HEK293 (cell line): Measurements from ENCODE around the gene KDM4D.

ENCODE experiments used
- CTCF ChIA-PET: fragments of 350-600 bp; formaldehyde crosslinking; extraction: SDS; loops from one replicate; lab custom pipeline; 2021; ENCODE audit warnings: antibody characterized with exemption; lab: Yijun Ruan, JAX
- POLR2A ChIA-PET: fragments of 300-600 bp; formaldehyde crosslinking; extraction: SDS; loops from one replicate; lab custom pipeline; 2020; ENCODE audit warnings: antibody characterized with exemption, inconsistent platforms; lab: Yijun Ruan, JAX
- H3K27ac ChIP-seq: fragments of 200-500 bp; sonication (Bioruptor generic); 2 replicates; pipeline ENCODE4 v1.5.1; 2014; ENCODE audit warnings: low read depth, low read length, control low read depth, inconsistent platforms; ENCODE audit errors: extremely low read depth
- H3K36me3 ChIP-seq, 2 experiments: fragments of 200-500 bp in 1 of 2; sonication (Bioruptor generic) in 1 of 2; 1 replicate in 1 of 2; 2 replicates in 1 of 2; pipeline ENCODE4 v1.5.1; 2014 to 2017; ENCODE audit warnings: inconsistent platforms in 2 of 2, low read length in 2 of 2; ENCODE audit not compliant: control insufficient read depth in 2 of 2, insufficient read depth in 1 of 2
- H3K4me1 ChIP-seq: fragments of 200-500 bp; sonication (Bioruptor generic); 2 replicates; pipeline ENCODE4 v1.5.1; 2014; ENCODE audit warnings: mild to moderate bottlenecking, low read length, inconsistent platforms; ENCODE audit not compliant: control insufficient read depth, insufficient read depth
- H3K4me3 ChIP-seq: 2 replicates; pipeline ENCODE4 v1.5.1; 2011; ENCODE audit warnings: low read depth, mild to moderate bottlenecking, control low read depth, low read length, moderate library complexity
- H3K9me3 ChIP-seq: fragments of 200-500 bp; sonication (Bioruptor generic); 2 replicates; pipeline ENCODE4 v1.5.1; 2014; ENCODE audit warnings: low read depth, low read length, inconsistent platforms; ENCODE audit not compliant: control insufficient read depth, insufficient read depth
- GFI1B ChIP-seq: fragments of 450-650 bp; formaldehyde crosslinking; IDR thresholded peaks from 2 replicates; pipeline ENCODE4 v1.5.1; 2016; ENCODE audit warnings: missing biosample characterization, missing genetic modification characterization
- KLF16 ChIP-seq: fragments of 450-650 bp; formaldehyde crosslinking; IDR thresholded peaks from 2 replicates; pipeline ENCODE4 v1.5.1; 2017; ENCODE audit warnings: missing biosample characterization, missing genetic modification characterization
- KLF7 ChIP-seq: fragments of 450-650 bp; formaldehyde crosslinking; IDR thresholded peaks from 2 replicates; pipeline ENCODE4 v1.5.1; 2016; ENCODE audit warnings: missing biosample characterization, missing genetic modification characterization, borderline replicate concordance
- SCRT2 ChIP-seq: fragments of 450-650 bp; formaldehyde crosslinking; IDR thresholded peaks from 2 replicates; pipeline ENCODE4 v1.5.1; 2016; ENCODE audit warnings: missing biosample characterization, missing genetic modification characterization
- YY1 ChIP-seq: fragments of 450-650 bp; formaldehyde crosslinking; IDR thresholded peaks from 2 replicates; pipeline ENCODE4 v1.5.1; 2018; ENCODE audit warnings: missing biosample characterization, missing genetic modification characterization
- ZBTB11 ChIP-seq: fragments of 450-650 bp; formaldehyde crosslinking; conservative IDR thresholded peaks from 2 replicates; pipeline ENCODE4 v1.5.1; 2016; ENCODE audit warnings: low read depth, missing biosample characterization, missing genetic modification characterization
- ZFP3 ChIP-seq: fragments of 450-650 bp; formaldehyde crosslinking; IDR thresholded peaks from 2 replicates; pipeline ENCODE4 v1.5.1; 2016; ENCODE audit warnings: low read depth, missing biosample characterization, missing genetic modification characterization
- ZIC2 ChIP-seq: fragments of 450-650 bp; formaldehyde crosslinking; IDR thresholded peaks from 2 replicates; pipeline ENCODE4 v1.5.1; 2016; ENCODE audit warnings: missing biosample characterization, missing genetic modification characterization
- ZNF114 ChIP-seq: fragments of 450-650 bp; formaldehyde crosslinking; IDR thresholded peaks from 2 replicates; pipeline ENCODE4 v1.5.0; 2017; ENCODE audit warnings: missing biosample characterization, missing genetic modification characterization
- ZNF18 ChIP-seq: fragments of 450-650 bp; formaldehyde crosslinking; IDR thresholded peaks from 2 replicates; pipeline ENCODE4 v1.5.1; 2016; ENCODE audit warnings: missing biosample characterization, missing genetic modification characterization
- ZNF335 ChIP-seq: fragments of 450-650 bp; formaldehyde crosslinking; conservative IDR thresholded peaks from 2 replicates; pipeline ENCODE4 v1.5.1; 2016; ENCODE audit warnings: missing biosample characterization, missing genetic modification characterization
- ZNF350 ChIP-seq: fragments of 450-650 bp; formaldehyde crosslinking; IDR thresholded peaks from 2 replicates; pipeline ENCODE4 v1.5.0; 2017; ENCODE audit warnings: missing biosample characterization, mild to moderate bottlenecking, missing genetic modification characterization
- ZNF423 ChIP-seq: fragments of 450-650 bp; formaldehyde crosslinking; IDR thresholded peaks from 2 replicates; pipeline ENCODE4 v1.5.1; 2016; ENCODE audit warnings: missing biosample characterization, missing genetic modification characterization
- ZNF433 ChIP-seq: fragments of 450-650 bp; formaldehyde crosslinking; IDR thresholded peaks from 2 replicates; pipeline ENCODE4 v1.5.1; 2016; ENCODE audit warnings: missing biosample characterization, missing genetic modification characterization, low read depth
- ZNF473 ChIP-seq: fragments of 450-650 bp; formaldehyde crosslinking; IDR thresholded peaks from 2 replicates; pipeline ENCODE4 v1.5.1; 2017; ENCODE audit warnings: missing biosample characterization, missing genetic modification characterization
- ZNF529 ChIP-seq: fragments of 450-650 bp; formaldehyde crosslinking; IDR thresholded peaks from 2 replicates; pipeline ENCODE4 v1.5.1; 2017; ENCODE audit warnings: missing genetic modification characterization, missing biosample characterization; ENCODE audit not compliant: insufficient replicate concordance
- ZNF664 ChIP-seq: fragments of 450-650 bp; formaldehyde crosslinking; IDR thresholded peaks from 2 replicates; pipeline ENCODE4 v1.5.1; 2016; ENCODE audit warnings: missing biosample characterization, missing genetic modification characterization
- ZNF670 ChIP-seq: fragments of 450-650 bp; formaldehyde crosslinking; IDR thresholded peaks from 2 replicates; pipeline ENCODE4 v1.5.1; 2016; ENCODE audit warnings: missing biosample characterization, missing genetic modification characterization, low read depth
- ZNF837 ChIP-seq: fragments of 450-650 bp; formaldehyde crosslinking; IDR thresholded peaks from 2 replicates; pipeline ENCODE4 v1.5.1; 2016; ENCODE audit warnings: missing biosample characterization, missing genetic modification characterization
- TF ChIP-seq, protein P1 (sequence below): fragments of 450-650 bp; formaldehyde crosslinking; IDR thresholded peaks from 2 replicates; pipeline ENCODE4 v1.5.1; 2016; ENCODE audit warnings: missing biosample characterization, missing genetic modification characterization, low read depth
- TF ChIP-seq, protein P2 (sequence below): fragments of 450-650 bp; formaldehyde crosslinking; IDR thresholded peaks from 2 replicates; pipeline ENCODE4 v1.5.1; 2016; ENCODE audit warnings: missing biosample characterization, missing genetic modification characterization

Gene KDM4D

DNA sequence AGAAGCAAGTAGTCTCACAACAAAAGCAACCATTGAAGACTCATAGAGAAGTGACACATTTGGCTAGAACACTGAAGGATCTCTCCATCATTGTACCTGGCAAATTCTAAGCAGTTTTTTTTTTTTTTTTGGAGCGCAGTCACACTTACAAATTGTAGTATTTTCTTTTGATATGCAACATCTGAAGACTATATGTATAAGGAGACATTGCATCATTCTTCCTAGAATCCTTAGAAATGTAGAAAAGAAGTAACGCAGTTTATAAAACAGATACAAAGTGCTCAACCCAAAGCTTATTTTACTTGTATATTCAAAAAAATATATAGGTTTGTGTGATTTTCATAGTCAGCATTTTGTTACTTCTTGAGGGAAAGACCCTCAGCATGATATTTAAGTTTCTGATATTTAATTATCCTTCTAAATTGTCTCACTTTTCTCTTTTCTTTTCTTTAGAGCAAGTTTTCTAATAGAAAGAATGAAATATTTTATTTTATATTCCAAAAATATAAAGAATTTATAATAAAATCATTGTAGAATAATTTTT is 20.0 kb downstream of the KDM4D start:
- POLR2A ChIA-PET, result no interaction called here
- CTCF ChIA-PET, result no interaction called here
- no peak overlapping the region for H3K4me3 ChIP-seq
- H3K4me1 ChIP-seq, result no peaks in the 10 kb centered on the region
- peaks cover 0 to 10% of the 10 kb centered on the region in 2 experiments; a peak in 1 of 3 replicates for H3K36me3 ChIP-seq
- TF ChIP-seq KLF16 (tag by site-specific recombination) (no peak), ZBTB11 (tag by site-specific recombination) (no peak), ZNF664 (tag by site-specific recombination) (0 out of 2 replicates have a peak, but pooled peaks have one; percentile 19)
- H3K9me3 ChIP-seq, result no peaks in the 10 kb centered on the region
- no peak overlapping the region for H3K27ac ChIP-seq

- TF ChIP-seq ZNF529 (tag by site-specific recombination), result no peak
- no peak for TF ChIP-seq ZFP3 (tag by site-specific recombination)
- TF ChIP-seq ZNF670 (tag by site-specific recombination), result no peak
- TF ChIP-seq ZNF18, result no peak
- TF ChIP-seq KLF7, result no peak
- ChIA-PET POLR2A (no interaction called here), CTCF (no interaction called here)
- Histone ChIP-seq H3K27ac (no peak overlapping the region), H3K36me3 (peaks cover 0 to 17% of the 10 kb centered on the region in 2 experiments; a peak in 1 of 3 replicates), H3K4me1 (no peaks in the 10 kb centered on the region), H3K9me3 (no peaks in the 10 kb centered on the region), H3K4me3 (no peak overlapping the region)
Measured at GRCh38 chr11:94997437-94997836, 23.9 kb downstream of the KDM4D start.

DNA sequence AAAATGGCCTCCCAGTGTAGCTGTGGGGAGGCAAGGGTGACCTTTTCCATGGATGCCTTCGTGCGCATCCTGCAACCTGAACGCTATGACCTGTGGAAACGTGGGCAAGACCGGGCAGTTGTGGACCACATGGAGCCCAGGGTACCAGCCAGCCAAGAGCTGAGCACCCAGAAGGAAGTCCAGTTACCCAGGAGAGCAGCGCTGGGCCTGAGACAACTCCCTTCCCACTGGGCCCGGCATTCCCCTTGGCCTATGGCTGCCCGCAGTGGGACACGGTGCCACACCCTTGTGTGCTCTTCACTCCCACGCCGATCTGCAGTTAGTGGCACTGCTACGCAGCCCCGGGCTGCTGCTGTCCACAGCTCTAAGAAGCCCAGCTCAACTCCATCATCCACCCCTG is 24.8 kb downstream of the KDM4D start:
- ChIA-PET POLR2A (no interaction called here), CTCF (no interaction called here)
- no peak overlapping the region for H3K27ac ChIP-seq
- no peaks in the 10 kb centered on the region for H3K9me3 ChIP-seq
- no peaks in the 10 kb centered on the region for H3K4me1 ChIP-seq
- peaks cover 0 to 17% of the 10 kb centered on the region in 2 experiments; a peak in 1 of 3 replicates for H3K36me3 ChIP-seq
- no peak overlapping the region for H3K4me3 ChIP-seq
- no peak for TF ChIP-seq ZIC2 (tag by site-specific recombination)
- TF ChIP-seq ZNF473 (tag by site-specific recombination), result no peak
- TF ChIP-seq ZNF114, result no peak
- TF ChIP-seq, protein P1, sequence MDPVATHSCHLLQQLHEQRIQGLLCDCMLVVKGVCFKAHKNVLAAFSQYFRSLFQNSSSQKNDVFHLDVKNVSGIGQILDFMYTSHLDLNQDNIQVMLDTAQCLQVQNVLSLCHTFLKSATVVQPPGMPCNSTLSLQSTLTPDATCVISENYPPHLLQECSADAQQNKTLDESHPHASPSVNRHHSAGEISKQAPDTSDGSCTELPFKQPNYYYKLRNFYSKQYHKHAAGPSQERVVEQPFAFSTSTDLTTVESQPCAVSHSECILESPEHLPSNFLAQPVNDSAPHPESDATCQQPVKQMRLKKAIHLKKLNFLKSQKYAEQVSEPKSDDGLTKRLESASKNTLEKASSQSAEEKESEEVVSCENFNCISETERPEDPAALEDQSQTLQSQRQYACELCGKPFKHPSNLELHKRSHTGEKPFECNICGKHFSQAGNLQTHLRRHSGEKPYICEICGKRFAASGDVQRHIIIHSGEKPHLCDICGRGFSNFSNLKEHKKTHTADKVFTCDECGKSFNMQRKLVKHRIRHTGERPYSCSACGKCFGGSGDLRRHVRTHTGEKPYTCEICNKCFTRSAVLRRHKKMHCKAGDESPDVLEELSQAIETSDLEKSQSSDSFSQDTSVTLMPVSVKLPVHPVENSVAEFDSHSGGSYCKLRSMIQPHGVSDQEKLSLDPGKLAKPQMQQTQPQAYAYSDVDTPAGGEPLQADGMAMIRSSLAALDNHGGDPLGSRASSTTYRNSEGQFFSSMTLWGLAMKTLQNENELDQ (tag by site-specific recombination), result no peak
- TF ChIP-seq YY1 (tag by site-specific recombination), result no peak
- TF ChIP-seq, protein P2, sequence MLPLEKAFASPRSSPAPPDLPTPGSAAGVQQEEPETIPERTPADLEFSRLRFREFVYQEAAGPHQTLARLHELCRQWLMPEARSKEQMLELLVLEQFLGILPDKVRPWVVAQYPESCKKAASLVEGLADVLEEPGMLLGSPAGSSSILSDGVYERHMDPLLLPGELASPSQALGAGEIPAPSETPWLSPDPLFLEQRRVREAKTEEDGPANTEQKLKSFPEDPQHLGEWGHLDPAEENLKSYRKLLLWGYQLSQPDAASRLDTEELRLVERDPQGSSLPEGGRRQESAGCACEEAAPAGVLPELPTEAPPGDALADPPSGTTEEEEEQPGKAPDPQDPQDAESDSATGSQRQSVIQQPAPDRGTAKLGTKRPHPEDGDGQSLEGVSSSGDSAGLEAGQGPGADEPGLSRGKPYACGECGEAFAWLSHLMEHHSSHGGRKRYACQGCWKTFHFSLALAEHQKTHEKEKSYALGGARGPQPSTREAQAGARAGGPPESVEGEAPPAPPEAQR (tag by site-specific recombination), result no peak
- no peak for TF ChIP-seq SCRT2 (tag by site-specific recombination)
- no peak for TF ChIP-seq ZNF335 (tag by site-specific recombination)
- TF ChIP-seq ZNF433 (tag by site-specific recombination), result no peak
- no peak for TF ChIP-seq ZNF423 (tag by site-specific recombination)
- no peak for TF ChIP-seq GFI1B
- no peak for TF ChIP-seq ZNF350 (tag by site-specific recombination)
- no peak for TF ChIP-seq ZNF837
